ENCODE results near the gene GASK1A. TPM values are rescaled to one million over a fixed set of nuclear protein-coding genes. Genes with fewer than 3 reads are reported as not detected.

GASK1A gene
- total and polyA plus RNA-seq, 2 donors (not counting 1 experiment from before 2014, with no cell fraction given), result 0.14 to 1.8 TPM

- H4K20me1 ChIP-seq (ENCODE audit: control insufficient read depth, extremely low read depth, insufficient read depth, low read length), result no peaks in the 10 kb centered on the region
- H3K4me1 ChIP-seq (ENCODE audit: control insufficient read depth, extremely low read depth, insufficient read depth, low read length), result no peaks in the 10 kb centered on the region
- no peak overlapping the region for H3K4me2 ChIP-seq (ENCODE audit: extremely low read depth, insufficient read depth, low read length)
- H2AFZ ChIP-seq (ENCODE audit: low read length), result no peak overlapping the region
- H3K27me3 ChIP-seq (ENCODE audit: control insufficient read depth, insufficient read depth, low read length), result peaks cover 2% of the 10 kb centered on the region
- TF ChIP-seq EZH2 (IDR thresholded peaks at IDR 0.05; ENCODE audit: low read length, missing control alignments) (no peak), CTCF (conservative IDR thresholded peaks at IDR 0.05 in 1 of 2, IDR thresholded peaks at IDR 0.05 in 1 of 2; ENCODE audit: low read depth in 1 of 2, low read length in 2 of 2) (no peak)
- H3K9ac ChIP-seq (ENCODE audit: insufficient read depth, low read length), result no peak overlapping the region
- DNase-seq (ENCODE audit: low read depth in 2 of 2), result peak in 1 of 2 donors; percentile 53
- no peaks in the 10 kb centered on the region for H3K9me3 ChIP-seq (ENCODE audit: control insufficient read depth, insufficient read depth, low read depth, low read length)
- H3K27ac ChIP-seq (ENCODE audit: insufficient read depth, low read length), result no peak overlapping the region
- H3K4me3 ChIP-seq (replicated peaks in 1 of 4; ENCODE audit: control extremely low read depth in 1 of 4, insufficient read depth in 1 of 4, low read depth in 3 of 4, low read length in 4 of 4), result no peak overlapping the region
- no peaks in the 10 kb centered on the region for H3K36me3 ChIP-seq (ENCODE audit: control insufficient read depth, insufficient read depth, low read length)
- H3K79me2 ChIP-seq (ENCODE audit: control insufficient read depth, insufficient read depth, low read length), result no peaks in the 10 kb centered on the region
Measured at GRCh38 chr3:43031485-43031884, 52.4 kb downstream of the GASK1A start.

DNA sequence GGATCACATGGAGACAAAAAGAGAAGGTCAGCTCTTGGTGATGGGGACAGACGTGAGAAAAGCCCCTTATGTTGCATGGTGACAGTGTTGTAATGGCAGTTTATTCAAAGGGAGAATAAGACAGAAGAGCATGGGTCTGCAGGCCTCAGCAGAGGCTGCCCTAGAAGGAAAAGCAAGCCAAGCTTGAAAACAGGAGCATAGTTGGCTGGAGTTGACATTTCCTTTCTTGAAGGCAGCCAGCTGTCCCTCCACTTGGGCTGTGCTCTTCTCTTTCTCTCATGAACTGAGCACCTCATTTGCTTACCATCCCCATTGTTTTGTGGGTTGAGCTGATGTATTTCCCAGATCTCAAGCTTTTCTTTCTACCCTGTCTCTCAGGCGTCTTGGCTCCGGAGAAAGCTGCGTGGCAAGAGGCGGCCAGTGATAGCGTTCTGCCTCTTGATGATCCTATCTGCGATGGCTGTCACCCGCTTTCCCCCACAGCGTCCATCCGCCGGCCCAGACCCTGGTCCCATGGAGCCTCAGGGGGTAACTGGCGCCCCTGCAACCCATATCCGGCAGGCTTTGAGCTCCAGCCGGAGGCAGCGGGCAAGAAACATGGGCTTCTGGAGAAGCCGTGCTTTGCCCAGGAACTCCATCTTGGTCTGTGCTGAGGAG is 52.9 kb downstream of the GASK1A start:
- Histone ChIP-seq H3K79me2 (ENCODE audit: control insufficient read depth, insufficient read depth, low read length) (no peaks in the 10 kb centered on the region), H3K36me3 (ENCODE audit: control insufficient read depth, insufficient read depth, low read length) (no peaks in the 10 kb centered on the region), H3K9ac (ENCODE audit: insufficient read depth, low read length) (no peak overlapping the region), H3K27me3 (ENCODE audit: control insufficient read depth, insufficient read depth, low read length) (peaks cover 3% of the 10 kb centered on the region), H3K4me3 (replicated peaks in 1 of 4; ENCODE audit: control extremely low read depth in 1 of 4, insufficient read depth in 1 of 4, low read depth in 3 of 4, low read length in 4 of 4) (no peak overlapping the region), H2AFZ (ENCODE audit: low read length) (no peak overlapping the region), H3K4me1 (ENCODE audit: control insufficient read depth, extremely low read depth, insufficient read depth, low read length) (no peaks in the 10 kb centered on the region), H4K20me1 (ENCODE audit: control insufficient read depth, extremely low read depth, insufficient read depth, low read length) (no peaks in the 10 kb centered on the region), H3K9me3 (ENCODE audit: control insufficient read depth, insufficient read depth, low read depth, low read length) (no peaks in the 10 kb centered on the region), H3K4me2 (ENCODE audit: extremely low read depth, insufficient read depth, low read length) (no peak overlapping the region), H3K27ac (ENCODE audit: insufficient read depth, low read length) (no peak overlapping the region)
- TF ChIP-seq EZH2 (IDR thresholded peaks at IDR 0.05; ENCODE audit: low read length, missing control alignments) (no peak), CTCF (conservative IDR thresholded peaks at IDR 0.05 in 1 of 2, IDR thresholded peaks at IDR 0.05 in 1 of 2; ENCODE audit: low read depth in 1 of 2, low read length in 2 of 2) (no peak)
- peak in 1 of 2 donors; percentile 17 for DNase-seq (ENCODE audit: low read depth in 2 of 2)

GRCh38 chr3:43032646-43033628 is 53.8 kb downstream of the GASK1A start:
- H3K27ac ChIP-seq (ENCODE audit: insufficient read depth, low read length), result no peak overlapping the region
- no peak overlapping the region for H3K4me3 ChIP-seq (replicated peaks in 1 of 4; ENCODE audit: control extremely low read depth in 1 of 4, insufficient read depth in 1 of 4, low read depth in 3 of 4, low read length in 4 of 4)
- no peaks in the 10 kb centered on the region for H3K4me1 ChIP-seq (ENCODE audit: control insufficient read depth, extremely low read depth, insufficient read depth, low read length)
- H4K20me1 ChIP-seq (ENCODE audit: control insufficient read depth, extremely low read depth, insufficient read depth, low read length), result no peaks in the 10 kb centered on the region
- TF ChIP-seq EZH2 (IDR thresholded peaks at IDR 0.05; ENCODE audit: low read length, missing control alignments), result no peak
- H3K9me3 ChIP-seq (ENCODE audit: control insufficient read depth, insufficient read depth, low read depth, low read length), result no peaks in the 10 kb centered on the region
- DNase-seq (ENCODE audit: low read depth in 2 of 2), result no peak
- H2AFZ ChIP-seq (ENCODE audit: low read length), result no peak overlapping the region
- no peak overlapping the region for H3K4me2 ChIP-seq (ENCODE audit: extremely low read depth, insufficient read depth, low read length)
- H3K27me3 ChIP-seq (ENCODE audit: control insufficient read depth, insufficient read depth, low read length), result peaks cover 5% of the 10 kb centered on the region
- H3K9ac ChIP-seq (ENCODE audit: insufficient read depth, low read length), result no peak overlapping the region
- no peaks in the 10 kb centered on the region for H3K36me3 ChIP-seq (ENCODE audit: control insufficient read depth, insufficient read depth, low read length)
- H3K79me2 ChIP-seq (ENCODE audit: control insufficient read depth, insufficient read depth, low read length), result no peaks in the 10 kb centered on the region

Data from fibroblast of lung (primary cell).